ENCODE measurements around the gene APOA1.

Gene APOA1

DNA sequence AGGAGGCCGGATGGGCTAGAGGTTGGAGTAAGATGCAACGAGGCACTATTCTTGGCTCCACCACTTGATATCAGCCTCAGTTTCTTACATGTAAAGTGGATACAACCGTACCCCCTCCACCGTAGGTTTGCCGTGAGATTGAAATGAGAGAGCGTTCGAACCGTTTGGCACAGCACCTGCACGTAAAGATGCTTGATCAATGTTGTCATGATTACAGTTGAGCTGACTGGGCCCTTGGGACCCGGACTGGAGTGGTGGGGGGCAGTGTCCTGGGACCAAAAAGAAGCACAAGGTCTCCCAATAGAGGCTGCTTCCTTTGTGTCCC is 4.0 kb downstream of the APOA1 start:
- no peak for DNase-seq

DNA sequence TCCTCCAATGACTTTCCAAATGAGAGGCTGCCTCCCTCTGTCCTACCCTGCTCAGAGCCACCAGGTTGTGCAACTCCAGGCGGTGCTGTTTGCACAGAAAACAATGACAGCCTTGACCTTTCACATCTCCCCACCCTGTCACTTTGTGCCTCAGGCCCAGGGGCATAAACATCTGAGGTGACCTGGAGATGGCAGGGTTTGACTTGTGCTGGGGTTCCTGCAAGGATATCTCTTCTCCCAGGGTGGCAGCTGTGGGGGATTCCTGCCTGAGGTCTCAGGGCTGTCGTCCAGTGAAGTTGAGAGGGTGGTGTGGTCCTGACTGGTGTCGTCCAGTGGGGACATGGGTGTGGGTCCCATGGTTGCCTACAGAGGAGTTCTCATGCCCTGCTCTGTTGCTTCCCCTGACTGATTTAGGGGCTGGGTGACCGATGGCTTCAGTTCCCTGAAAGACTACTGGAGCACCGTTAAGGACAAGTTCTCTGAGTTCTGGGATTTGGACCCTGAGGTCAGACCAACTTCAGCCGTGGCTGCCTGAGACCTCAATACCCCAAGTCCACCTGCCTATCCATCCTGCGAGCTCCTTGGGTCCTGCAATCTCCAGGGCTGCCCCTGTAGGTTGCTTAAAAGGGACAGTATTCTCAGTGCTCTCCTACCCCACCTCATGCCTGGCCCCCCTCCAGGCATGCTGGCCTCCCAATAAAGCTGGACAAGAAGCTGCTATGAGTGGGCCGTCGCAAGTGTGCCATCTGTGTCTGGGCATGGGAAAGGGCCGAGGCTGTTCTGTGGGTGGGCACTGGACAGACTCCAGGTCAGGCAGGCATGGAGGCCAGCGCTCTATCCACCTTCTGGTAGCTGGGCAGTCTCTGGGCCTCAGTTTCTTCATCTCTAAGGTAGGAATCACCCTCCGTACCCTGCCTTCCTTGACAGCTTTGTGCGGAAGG is 4.8 kb downstream of the APOA1 start:
- no peak for DNase-seq

DNA sequence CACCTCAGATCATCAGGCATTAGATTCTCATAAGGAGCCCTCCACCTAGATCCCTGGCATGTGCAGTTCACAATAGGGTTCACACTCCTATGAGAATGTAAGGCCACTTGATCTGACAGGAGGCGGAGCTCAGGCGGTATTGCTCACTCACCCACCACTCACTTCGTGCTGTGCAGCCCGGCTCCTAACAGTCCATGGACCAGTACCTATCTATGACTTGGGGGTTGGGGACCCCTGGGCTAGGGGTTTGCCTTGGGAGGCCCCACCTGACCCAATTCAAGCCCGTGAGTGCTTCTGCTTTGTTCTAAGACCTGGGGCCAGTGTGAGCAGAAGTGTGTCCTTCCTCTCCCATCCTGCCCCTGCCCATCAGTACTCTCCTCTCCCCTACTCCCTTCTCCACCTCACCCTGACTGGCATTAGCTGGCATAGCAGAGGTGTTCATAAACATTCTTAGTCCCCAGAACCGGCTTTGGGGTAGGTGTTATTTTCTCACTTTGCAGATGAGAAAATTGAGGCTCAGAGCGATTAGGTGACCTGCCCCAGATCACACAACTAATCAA is 5.6 kb downstream of the APOA1 start:
- no peak for DNase-seq

DNA sequence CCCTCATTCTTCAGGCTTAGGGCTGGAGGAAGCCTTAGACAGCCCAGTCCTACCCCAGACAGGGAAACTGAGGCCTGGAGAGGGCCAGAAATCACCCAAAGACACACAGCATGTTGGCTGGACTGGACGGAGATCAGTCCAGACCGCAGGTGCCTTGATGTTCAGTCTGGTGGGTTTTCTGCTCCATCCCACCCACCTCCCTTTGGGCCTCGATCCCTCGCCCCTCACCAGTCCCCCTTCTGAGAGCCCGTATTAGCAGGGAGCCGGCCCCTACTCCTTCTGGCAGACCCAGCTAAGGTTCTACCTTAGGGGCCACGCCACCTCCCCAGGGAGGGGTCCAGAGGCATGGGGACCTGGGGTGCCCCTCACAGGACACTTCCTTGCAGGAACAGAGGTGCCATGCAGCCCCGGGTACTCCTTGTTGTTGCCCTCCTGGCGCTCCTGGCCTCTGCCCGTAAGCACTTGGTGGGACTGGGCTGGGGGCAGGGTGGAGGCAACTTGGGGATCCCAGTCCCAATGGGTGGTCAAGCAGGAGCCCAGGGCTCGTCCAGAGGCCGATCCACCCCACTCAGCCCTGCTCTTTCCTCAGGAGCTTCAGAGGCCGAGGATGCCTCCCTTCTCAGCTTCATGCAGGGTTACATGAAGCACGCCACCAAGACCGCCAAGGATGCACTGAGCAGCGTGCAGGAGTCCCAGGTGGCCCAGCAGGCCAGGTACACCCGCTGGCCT is 7.1 kb downstream of the APOA1 start:
- no peak for DNase-seq

DNA sequence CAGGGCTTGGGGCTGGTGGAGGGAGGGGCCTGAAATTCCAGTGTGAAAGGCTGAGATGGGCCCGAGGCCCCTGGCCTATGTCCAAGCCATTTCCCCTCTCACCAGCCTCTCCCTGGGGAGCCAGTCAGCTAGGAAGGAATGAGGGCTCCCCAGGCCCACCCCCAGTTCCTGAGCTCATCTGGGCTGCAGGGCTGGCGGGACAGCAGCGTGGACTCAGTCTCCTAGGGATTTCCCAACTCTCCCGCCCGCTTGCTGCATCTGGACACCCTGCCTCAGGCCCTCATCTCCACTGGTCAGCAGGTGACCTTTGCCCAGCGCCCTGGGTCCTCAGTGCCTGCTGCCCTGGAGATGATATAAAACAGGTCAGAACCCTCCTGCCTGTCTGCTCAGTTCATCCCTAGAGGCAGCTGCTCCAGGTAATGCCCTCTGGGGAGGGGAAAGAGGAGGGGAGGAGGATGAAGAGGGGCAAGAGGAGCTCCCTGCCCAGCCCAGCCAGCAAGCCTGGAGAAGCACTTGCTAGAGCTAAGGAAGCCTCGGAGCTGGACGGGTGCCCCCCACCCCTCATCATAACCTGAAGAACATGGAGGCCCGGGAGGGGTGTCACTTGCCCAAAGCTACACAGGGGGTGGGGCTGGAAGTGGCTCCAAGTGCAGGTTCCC is 7.8 kb downstream of the APOA1 start, which contains the start of gene APOC3:
TSS of gene APOC3 (plus strand) at position 383 of the 659 bp plus-strand sequence. CDS start 676 bp downstream, outside the sequence.
- DNase-seq, result no peak

DNA sequence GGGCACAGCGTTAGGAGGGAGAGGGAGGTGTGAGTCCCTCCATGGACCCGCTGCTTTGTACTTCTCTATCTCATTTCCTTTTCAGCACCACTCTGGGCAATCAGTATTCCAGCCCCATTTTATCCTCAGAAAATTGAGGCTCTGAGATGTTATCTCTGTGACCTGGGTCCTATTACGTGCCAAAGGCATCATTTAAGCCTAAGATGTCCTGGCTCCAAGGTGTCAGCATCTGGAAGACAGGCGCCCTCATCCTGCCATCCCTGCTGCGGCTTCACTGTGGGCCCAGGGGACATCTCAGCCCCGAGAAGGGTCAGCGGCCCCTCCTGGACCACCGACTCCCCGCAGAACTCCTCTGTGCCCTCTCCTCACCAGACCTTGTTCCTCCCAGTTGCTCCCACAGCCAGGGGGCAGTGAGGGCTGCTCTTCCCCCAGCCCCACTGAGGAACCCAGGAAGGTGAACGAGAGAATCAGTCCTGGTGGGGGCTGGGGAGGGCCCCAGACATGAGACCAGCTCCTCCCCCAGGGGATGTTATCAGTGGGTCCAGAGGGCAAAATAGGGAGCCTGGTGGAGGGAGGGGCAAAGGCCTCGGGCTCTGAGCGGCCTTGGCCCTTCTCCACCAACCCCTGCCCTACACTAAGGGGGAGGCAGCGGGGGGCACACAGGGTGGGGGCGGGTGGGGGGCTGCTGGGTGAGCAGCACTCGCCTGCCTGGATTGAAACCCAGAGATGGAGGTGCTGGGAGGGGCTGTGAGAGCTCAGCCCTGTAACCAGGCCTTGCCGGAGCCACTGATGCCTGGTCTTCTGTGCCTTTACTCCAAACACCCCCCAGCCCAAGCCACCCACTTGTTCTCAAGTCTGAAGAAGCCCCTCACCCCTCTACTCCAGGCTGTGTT is 8.5 kb downstream of the APOA1 start:
- DNase-seq, result no peak

DNA sequence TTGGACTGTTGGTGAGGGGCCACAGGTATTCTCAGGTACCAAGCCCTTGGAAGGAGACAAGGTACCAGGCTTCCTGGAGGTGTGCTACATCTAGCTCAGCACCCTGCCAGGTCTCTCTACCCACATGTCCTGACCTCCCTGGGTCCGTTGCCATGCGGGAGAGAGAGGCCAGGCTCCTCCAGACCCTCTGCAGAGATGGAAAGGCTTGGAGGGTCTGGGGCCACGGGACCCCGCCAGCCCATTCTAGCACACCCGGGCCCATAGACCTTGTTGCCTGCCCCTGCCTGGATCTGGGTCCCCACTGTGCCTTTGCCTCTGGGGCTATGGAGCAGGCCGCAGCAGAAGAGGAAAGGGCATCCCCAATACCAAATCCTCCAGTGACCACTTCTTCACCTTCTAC is 10.0 kb downstream of the APOA1 start:
- DNase-seq, result no peak

DNA sequence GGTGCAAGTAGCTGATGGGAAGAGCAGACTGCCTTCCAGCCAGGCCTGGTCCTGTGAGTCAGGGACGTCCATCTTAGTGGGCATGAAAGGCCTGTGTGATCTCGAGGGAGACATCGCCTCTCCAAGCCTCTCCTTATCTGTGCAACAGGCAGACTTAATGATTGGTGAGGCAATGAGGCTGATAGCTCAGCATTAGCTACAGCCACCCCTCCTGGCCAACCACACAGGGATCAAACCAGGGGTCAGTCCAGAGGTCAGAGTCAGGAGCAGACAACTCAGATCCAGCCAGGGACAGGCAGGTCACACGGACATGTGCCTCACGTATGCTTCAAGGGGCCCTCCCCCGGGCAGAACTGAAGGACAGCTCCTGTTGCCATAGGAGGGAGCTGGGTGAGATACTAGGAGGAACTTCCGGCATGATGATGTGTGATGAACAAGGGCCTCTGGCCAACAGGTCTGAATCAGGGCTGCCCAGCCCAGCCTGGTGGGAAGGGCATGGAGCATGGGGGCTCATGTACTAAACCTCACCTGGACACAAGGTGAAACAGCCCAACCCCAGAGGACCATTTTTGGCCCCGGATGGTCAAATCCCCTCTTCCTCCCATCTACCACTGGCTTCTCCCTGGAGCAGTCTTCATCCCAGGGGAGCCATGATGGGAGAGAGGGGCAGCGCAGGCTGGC is 10.5 kb downstream of the APOA1 start:
- no peak for DNase-seq

DNA sequence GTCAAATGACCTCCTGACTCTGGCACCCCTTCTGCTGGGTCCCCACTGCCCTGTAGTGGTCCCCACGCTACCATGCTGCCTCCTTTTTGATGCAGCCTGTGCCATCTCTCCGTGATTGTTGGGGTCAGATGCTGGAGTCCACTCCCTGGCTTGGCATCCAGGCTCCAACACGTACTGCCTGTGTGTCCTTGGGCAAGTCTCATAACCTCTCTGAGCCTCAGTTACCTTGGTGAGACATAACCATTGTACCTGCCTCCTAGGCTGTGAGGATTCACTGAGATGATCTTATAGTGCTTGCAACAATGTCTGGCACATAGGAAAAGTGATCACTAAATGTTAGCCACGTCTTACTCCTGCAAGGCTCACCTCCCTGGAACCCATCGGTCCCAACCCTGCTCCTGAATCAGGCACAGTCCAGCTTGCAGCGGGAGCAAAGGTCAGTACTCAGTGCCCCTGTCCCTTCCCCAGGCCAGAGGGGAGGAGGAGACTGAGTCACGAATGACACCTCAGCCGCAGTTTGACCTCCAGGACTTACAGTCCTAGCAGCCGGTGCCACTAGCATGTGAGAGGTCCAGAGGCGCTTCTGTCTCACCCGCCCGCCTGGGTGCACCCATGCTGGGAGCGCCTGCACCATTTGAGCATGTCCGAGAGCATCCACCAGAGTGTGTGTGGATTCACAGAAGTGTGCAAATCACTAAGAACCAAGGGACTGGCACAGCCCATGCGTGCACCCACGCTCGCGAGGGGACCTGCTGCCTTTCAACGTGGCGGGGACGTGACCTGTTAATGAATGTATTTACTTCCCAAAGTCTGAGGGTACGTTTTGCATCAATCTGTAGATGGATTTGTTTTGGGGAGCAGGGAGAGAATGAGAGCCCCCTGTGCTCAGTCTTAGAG is 11.3 kb downstream of the APOA1 start:
- DNase-seq, result no peak

DNA sequence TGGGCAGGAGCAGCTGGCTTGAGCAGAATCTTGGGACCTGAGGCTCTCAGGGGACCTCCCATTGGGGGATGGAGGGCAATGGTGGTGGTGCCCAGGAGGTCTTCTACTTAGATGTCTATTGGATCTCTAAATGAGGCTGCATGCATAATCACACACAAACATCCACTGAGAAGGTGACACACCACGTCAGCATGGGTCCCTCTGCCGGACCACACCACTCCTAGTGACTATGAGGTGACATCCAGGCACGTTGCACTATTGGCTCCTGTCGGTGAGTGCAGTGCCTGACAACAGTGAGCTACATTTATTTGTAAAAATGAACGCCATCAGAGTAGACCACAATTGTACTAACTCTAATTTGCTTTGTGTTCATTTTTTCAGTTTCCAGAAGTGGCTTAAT is 12.0 kb downstream of the APOA1 start:
- no peak for DNase-seq

DNA sequence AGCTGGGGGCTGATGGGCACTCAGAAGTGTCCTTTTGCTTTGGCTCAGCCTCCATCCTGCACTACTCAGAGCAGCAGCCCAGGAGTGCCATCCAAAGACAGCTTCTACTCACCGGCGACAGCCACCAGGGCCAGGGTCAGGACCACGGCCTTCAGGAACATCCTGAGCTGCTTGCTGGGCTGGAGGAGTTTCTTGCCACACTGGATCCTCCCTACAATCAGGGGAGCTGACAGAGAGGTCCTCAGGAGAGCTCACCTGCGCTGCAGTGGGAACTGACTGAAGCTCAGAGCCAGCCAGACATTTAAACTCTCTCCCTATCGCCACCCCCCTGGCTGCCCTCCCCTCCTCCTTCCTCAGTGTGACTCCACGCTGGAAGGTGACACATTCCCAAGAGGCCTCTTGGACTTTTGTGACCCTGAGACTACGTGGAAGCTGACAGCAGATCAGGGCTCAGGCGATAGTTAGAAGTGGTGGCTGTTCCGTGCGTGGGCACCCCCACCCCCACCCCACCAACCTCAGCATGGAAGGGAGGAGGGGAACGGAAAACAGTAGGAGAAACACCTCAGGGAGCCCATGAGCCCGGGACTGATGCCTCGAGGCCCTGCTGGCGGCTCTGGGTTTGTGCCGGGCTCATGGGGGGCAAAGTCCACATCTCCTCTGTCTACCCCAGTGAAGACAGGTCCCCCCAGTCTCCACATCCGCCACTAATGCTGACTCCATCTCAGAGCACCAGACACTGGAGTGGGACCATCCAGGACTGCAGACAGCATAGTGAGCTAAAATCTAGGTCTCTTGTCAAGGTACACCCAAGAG is 14.2 kb downstream of the APOA1 start, which contains the start of gene APOA4:
TSS of gene APOA4 (minus strand) at position 274 of the 813 bp plus-strand sequence. CDS start at position 161, 113 bp downstream.
- no peak for DNase-seq

DNA sequence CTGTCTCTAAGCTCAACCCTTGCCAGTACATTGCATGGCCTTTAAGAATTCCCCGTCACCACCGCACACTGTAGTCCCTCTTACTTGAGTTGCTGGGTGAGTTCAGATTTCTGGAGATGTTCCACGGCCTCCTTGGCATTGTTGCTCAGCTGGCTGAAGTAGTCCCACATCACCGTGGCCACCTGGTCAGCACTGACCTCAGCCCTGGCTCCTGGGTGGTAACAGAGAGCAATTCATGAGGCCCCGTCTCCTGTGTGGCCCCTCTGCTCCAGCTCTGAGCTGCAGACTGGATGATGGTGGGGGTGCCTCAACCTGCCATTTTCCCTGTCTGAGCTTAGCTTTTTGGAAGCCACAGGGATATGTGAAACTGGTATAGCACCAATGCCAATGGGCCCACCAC is 14.8 kb downstream of the APOA1 start:
- no peak for DNase-seq

DNA sequence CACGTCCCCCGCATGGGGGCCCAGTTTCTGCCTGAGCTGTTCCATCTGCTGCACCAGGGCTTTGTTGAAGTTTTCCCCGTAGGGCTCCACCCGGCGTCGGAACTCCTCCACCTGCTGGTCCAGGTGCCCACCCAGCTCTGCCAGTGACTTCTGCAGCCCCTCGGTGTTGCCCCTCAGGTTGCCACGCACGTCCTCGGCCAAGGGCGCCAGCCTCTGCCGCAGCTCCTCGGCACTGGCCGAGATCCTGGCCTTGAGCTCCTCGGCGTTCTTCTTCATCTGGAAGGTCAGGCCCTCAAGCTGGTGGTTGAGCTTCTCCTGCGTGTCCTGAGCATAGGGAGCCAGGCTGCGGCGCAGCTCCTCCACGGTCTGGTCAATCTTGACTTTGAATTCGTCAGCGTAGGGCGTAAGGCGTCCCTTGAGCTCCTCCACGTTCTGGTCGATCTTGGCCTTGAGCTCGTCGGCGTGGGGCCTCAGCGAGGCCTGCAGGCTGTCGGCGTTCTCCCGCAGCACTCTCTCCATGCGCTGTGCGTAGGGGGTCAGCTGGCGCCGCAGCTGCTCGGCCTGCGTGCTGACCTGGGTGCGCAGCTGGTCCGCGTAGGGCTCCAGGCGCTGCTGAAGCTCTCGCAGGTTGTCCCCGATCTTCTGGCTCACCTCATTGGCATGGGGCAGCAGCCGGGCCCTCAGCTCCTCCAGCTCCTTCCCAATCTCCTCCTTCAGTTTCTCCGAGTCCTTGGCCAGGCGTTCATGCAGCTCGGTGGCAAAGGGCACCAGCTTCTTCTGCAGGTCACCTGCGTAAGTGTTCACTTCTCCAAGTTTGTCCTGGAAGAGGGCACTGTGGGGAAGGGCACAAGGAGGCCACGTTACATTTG is 16.1 kb downstream of the APOA1 start:
- no peak for DNase-seq

DNA sequence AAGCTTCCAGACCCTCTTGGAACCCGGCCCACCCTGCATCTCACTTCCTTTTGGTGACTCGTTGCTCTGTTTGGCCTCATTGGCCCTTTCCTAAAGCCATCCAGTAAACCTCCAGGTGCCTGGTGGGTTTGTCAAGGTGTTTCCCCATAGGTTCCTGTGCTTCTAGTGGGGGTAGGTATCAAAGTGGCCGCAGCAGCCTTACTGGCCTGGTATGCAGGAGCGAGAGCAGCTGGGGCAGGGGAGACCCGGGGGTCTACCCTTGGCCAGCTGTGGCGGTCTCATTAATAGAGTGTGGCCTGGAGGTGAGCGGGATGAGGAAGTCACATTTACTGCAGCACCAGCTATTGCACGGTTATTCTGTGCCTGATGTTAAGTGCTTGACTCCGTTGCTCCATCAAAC is 18.4 kb downstream of the APOA1 start:
- no peak for DNase-seq

DNA sequence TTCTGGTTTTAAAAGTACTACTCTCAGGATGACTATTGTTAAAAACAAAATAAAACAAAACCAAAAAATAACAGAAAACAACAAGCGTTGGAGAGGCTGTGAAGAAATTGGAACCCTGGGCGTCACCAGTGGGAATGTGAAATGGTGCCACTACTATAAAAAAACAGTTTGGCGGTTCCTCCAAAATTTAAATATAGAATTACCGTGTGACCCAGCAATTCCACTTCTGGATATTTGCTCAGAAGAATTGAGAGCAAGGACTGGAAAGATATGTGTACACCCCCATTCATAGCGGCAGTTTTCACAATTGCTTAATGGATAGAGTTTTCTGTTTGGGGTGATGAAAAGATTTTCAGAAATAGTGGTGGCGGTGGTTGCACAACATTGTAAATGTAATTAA is 22.9 kb downstream of the APOA1 start:
- no peak for DNase-seq

DNA sequence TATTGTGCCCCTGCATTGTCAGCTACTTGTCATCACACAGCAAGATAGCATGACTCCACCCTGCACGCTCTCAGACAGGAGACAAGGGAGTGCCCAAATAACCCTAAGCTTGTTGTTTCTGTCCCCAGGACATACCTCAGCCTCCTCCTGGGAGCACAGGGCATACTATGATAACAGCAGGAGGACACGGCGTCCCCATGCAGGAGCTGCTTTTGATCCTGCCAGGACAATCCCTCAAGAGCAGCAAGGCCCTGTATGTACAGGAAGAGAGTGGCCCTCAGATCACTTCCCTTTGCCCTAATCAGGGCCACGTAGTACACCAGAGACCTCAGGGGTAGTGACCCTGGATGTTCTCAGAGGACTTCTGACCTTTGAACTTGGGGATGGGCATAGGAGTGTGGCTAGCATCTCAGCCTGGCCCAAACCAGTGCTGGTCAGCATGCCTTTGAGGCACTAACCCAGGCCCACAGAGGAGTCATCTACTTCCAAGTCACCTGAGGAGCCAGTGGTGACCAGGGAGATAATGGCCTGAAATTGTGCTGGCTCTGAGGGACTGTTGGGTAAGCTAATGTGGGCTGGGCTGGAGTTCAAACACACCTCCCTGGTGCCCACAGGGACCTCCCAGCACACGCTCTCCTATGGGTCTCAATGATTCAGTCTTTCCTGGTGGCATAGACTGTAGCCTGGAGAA is 23.5 kb downstream of the APOA1 start:
- DNase-seq, result no peak

DNA sequence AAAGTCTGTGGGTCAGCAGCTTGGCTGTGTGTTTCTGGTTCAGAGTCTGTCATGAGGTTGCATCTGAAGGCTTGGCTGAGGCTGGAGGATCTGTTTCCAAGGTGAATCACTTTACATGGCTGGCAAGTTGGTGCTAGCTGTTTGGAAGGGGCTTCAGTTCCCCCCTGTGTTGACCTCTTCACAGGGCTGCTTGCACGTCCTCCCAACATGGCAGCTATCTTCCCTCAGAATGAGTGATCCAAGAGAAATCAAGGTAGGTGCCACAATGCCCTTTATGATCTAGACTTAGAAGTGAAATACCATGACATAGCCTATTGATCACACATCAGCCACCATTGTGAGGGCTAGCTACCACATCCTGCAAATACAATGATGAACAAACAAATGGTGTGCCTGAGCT is 24.3 kb downstream of the APOA1 start:
- DNase-seq, result no peak

DNA sequence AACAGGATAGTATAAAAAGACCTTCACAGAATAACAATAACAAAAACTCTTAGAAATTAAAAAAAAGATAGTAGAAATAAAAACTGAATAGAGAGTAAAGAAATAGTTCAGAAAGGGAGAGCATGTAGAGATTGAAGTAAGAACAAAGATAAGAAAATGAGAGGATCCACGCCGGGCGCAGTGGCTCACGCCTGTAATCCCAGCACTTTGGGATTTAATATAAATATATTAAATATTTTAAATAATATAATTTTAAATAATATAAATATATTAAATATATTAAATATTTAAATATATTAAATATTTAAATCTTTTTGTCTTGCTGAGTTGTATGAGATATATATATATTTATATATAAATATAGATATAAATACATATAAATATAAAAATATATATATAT is 25.3 kb downstream of the APOA1 start:
- DNase-seq, result no peak

Measured in NCI-H2107 (cell line).